Smooth muscle cell (in vitro differentiated cells): ENCODE data around the gene SH3GL2. TPM values are rescaled to one million over a fixed set of nuclear protein-coding genes. Genes with fewer than 3 reads are reported as not detected.

Source experiments
- DNase-seq: peaks from one replicate; lab custom pipeline; 2025; ENCODE audit not compliant: unreplicated experiment; lab: John Stamatoyannopoulos, UW
- H2AFZ ChIP-seq: fragments of 200-600 bp; sonication (generic); 2 replicates; pipeline ENCODE4 v1.6.0; 2016; ENCODE audit warnings: antibody characterized with exemption, low read depth, mild to moderate bottlenecking
- H3F3A ChIP-seq: fragments of 200-600 bp; sonication (generic); 2 replicates; pipeline ENCODE4 v1.6.0; 2017; ENCODE audit warnings: antibody characterized with exemption, low read depth
- H3K27ac ChIP-seq: fragments of 200-600 bp; sonication (generic); 2 replicates; pipeline ENCODE4 v1.5.1; 2016; ENCODE audit warnings: low read depth, mild to moderate bottlenecking
- H3K27me3 ChIP-seq: fragments of 200-600 bp; sonication (generic); 2 replicates; pipeline ENCODE4 v1.6.1; 2016; ENCODE audit warnings: low read depth, mild to moderate bottlenecking
- H3K36me3 ChIP-seq: fragments of 200-600 bp; sonication (generic); 2 replicates; pipeline ENCODE4 v1.5.1; 2016; ENCODE audit warnings: low read depth
- H3K4me1 ChIP-seq: fragments of 200-600 bp; sonication (generic); 2 replicates; pipeline ENCODE4 v1.5.1; 2016; ENCODE audit warnings: low read depth
- H3K4me2 ChIP-seq: fragments of 200-600 bp; sonication (generic); 2 replicates; pipeline ENCODE4 v1.6.0; 2016; ENCODE audit warnings: mild to moderate bottlenecking
- H3K4me3 ChIP-seq: fragments of 200-600 bp; sonication (generic); 2 replicates; pipeline ENCODE4 v1.5.1; 2016; ENCODE audit warnings: mild to moderate bottlenecking
- H3K79me2 ChIP-seq: fragments of 200-600 bp; sonication (generic); 2 replicates; pipeline ENCODE4 v1.6.0; 2016; ENCODE audit warnings: low read depth, mild to moderate bottlenecking
- H3K9ac ChIP-seq: fragments of 200-600 bp; sonication (generic); 2 replicates; pipeline ENCODE4 v1.6.0; 2016; ENCODE audit warnings: low read depth
- H3K9me3 ChIP-seq: fragments of 200-600 bp; sonication (generic); replicated peaks from 2 replicates; pipeline ENCODE4 v1.5.1; 2016; ENCODE audit warnings: low read depth
- H4K20me1 ChIP-seq: fragments of 200-600 bp; sonication (generic); 2 replicates; pipeline ENCODE4 v1.6.0; 2016; ENCODE audit warnings: low read depth
- CTCF ChIP-seq: fragments of 200-600 bp; sonication (generic); IDR thresholded peaks from 2 replicates; pipeline ENCODE4 v1.5.1; 2017; ENCODE audit warnings: borderline replicate concordance, mild to moderate bottlenecking, antibody characterized with exemption; ENCODE audit not compliant: insufficient read depth, poor library complexity, severe bottlenecking
- WGBS: methylation state at CpG from one replicate; pipeline ENCODE4 v1.1.7; 2016; ENCODE audit warnings: low lambda C conversion rate; 5-methylcytosine and 5-hydroxymethylcytosine counted together
- polyA plus RNA-seq: library from polyadenylated mRNA; unstranded; fragments of >200 nt; fragmentation: Nextera tagmentation; extraction: Ambion mirVana; gene quantifications from 2 replicates; pipeline ENCODE4 v1.2.1, GENCODE V29; 2016
- total RNA-seq: library from RNA; depleted of rRNA; stranded (reverse); fragments of >200 nt; gene quantifications from 2 replicates; pipeline ENCODE4 v1.2.3, GENCODE V29; 2014

Gene SH3GL2
- total and polyA plus RNA-seq, 2 experiments from 2014 or later, result not detected

GRCh38 chr9:17725399-17726010 is 146.6 kb downstream of the SH3GL2 start:
- no peaks in the 10 kb centered on the region for H3K4me1 ChIP-seq
- H3K9ac ChIP-seq, result no peak overlapping the region
- no peaks in the 10 kb centered on the region for H3K36me3 ChIP-seq
- no peaks in the 10 kb centered on the region for H3F3A ChIP-seq
- no peak overlapping the region for H2AFZ ChIP-seq
- H3K27ac ChIP-seq, result no peak overlapping the region
- H3K9me3 ChIP-seq, result peaks cover 7% of the 10 kb centered on the region
- WGBS, result 76% methylated on average over 4 of the region's 4 CpGs
- TF ChIP-seq CTCF, result no peak
- no peaks in the 10 kb centered on the region for H3K79me2 ChIP-seq
- H3K4me2 ChIP-seq, result no peak overlapping the region
- DNase-seq, result no peak
- no peak overlapping the region for H3K4me3 ChIP-seq
- H3K27me3 ChIP-seq, result no peaks in the 10 kb centered on the region
- H4K20me1 ChIP-seq, result no peaks in the 10 kb centered on the region

GRCh38 chr9:17726298-17726697 is 147.4 kb downstream of the SH3GL2 start:
- peaks cover 7% of the 10 kb centered on the region for H3K9me3 ChIP-seq
- WGBS, result 70% methylated on average over 5 of the region's 5 CpGs

GRCh38 chr9:17730899-17731298 is 152.0 kb downstream of the SH3GL2 start:
- Histone ChIP-seq H3K9ac (no peak overlapping the region), H3K4me1 (no peaks in the 10 kb centered on the region), H4K20me1 (no peaks in the 10 kb centered on the region), H3K79me2 (no peaks in the 10 kb centered on the region), H3K9me3 (no peaks in the 10 kb centered on the region), H3K4me2 (no peak overlapping the region), H3K4me3 (no peak overlapping the region), H3K27ac (no peak overlapping the region), H3K36me3 (no peaks in the 10 kb centered on the region), H3K27me3 (peaks cover 6% of the 10 kb centered on the region), H2AFZ (no peak overlapping the region), H3F3A (no peaks in the 10 kb centered on the region)
- DNase-seq, result no peak
- WGBS, result 87% methylated on average over 7 of the region's 7 CpGs
- TF ChIP-seq CTCF, result no peak

More at GRCh38 chr9:17726298-17726697, 147.4 kb downstream of the SH3GL2 start:
- TF ChIP-seq CTCF, result no peak
- Histone ChIP-seq H3K4me1 (no peaks in the 10 kb centered on the region), H3F3A (no peaks in the 10 kb centered on the region), H2AFZ (no peak overlapping the region), H3K4me2 (no peak overlapping the region), H3K27ac (no peak overlapping the region), H3K9ac (no peak overlapping the region), H3K27me3 (no peaks in the 10 kb centered on the region), H4K20me1 (no peaks in the 10 kb centered on the region), H3K79me2 (no peaks in the 10 kb centered on the region), H3K4me3 (no peak overlapping the region), H3K36me3 (no peaks in the 10 kb centered on the region)
- DNase-seq, result no peak

GRCh38 chr9:17731308-17731707 is 152.4 kb downstream of the SH3GL2 start:
- Histone ChIP-seq H3K9ac (no peak overlapping the region), H4K20me1 (no peaks in the 10 kb centered on the region), H3K4me3 (no peak overlapping the region), H3K27ac (no peak overlapping the region), H3K4me2 (no peak overlapping the region), H3F3A (no peaks in the 10 kb centered on the region), H3K36me3 (no peaks in the 10 kb centered on the region), H2AFZ (no peak overlapping the region), H3K4me1 (no peaks in the 10 kb centered on the region), H3K9me3 (no peaks in the 10 kb centered on the region), H3K79me2 (no peaks in the 10 kb centered on the region), H3K27me3 (peaks cover 11% of the 10 kb centered on the region)
- no peak for DNase-seq
- WGBS, result 88% methylated on average over 4 of the region's 4 CpGs
- no peak for TF ChIP-seq CTCF
